NOMO-1 treated with dmso at 0.1 percent for 144 hours (cell line): Measurements from ENCODE around the gene PPP1R18.
"Not testable (repeated sequence)": the region's sequence is repeated elsewhere in the genome, so short reads cannot be mapped to it uniquely, and the experiment has no call there.

Experiments used
- DNase-seq: peaks from one replicate; lab custom pipeline; 2025; ENCODE audit not compliant: unreplicated experiment; lab: John Stamatoyannopoulos, UW

PPP1R18 gene, protein sequence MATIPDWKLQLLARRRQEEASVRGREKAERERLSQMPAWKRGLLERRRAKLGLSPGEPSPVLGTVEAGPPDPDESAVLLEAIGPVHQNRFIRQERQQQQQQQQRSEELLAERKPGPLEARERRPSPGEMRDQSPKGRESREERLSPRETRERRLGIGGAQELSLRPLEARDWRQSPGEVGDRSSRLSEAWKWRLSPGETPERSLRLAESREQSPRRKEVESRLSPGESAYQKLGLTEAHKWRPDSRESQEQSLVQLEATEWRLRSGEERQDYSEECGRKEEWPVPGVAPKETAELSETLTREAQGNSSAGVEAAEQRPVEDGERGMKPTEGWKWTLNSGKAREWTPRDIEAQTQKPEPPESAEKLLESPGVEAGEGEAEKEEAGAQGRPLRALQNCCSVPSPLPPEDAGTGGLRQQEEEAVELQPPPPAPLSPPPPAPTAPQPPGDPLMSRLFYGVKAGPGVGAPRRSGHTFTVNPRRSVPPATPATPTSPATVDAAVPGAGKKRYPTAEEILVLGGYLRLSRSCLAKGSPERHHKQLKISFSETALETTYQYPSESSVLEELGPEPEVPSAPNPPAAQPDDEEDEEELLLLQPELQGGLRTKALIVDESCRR

DNA sequence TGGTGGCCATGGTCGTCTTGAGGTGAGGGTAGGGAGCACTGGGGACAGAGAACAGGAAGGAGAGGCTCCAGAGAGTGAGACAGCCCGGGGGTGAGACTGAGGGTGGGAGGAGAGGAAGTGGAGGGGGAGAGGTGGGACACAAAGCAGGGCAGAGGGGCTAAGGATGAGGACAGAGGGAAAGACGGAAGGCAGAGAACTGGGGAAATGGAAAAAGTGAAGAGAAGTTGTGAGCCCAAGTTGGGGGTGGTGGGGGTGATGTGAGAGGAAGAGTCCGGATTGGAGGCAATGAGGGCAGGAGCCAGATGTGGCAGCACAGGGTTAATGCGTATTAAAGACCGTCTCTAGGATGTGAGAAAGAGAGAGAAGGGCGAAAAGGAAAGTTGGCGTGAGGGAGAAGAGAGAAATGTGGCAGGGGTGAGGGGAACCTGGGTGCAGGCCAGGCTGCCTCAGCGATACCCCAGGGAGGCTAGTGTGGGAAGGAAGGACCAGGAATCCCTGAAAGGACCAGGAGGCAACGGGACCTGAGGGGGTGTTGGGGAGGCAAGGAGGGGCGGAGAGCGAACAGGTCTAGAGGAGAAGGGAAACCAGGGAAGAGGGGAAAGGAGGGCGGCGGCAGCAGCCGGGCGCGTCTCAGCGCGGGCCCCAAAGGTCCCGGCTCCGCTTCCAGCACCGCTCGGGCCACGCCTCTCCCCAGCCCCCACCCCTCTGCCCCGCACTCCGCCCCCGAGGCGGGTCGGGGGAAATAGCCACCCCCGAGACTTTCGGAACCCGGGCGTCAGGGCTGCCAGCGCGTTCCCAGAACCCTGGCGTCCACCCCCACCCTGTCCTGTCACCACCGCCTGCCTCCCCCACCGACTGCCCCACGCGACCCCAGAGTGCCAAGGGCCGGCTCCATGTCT lies at the start of gene PPP1R18:
Gene PPP1R18 (minus strand): TSS at position 637 of the 899 bp plus-strand sequence. CDS start 627 bp downstream, at position 10.
- DNase-seq = peak; percentile 25

DNA sequence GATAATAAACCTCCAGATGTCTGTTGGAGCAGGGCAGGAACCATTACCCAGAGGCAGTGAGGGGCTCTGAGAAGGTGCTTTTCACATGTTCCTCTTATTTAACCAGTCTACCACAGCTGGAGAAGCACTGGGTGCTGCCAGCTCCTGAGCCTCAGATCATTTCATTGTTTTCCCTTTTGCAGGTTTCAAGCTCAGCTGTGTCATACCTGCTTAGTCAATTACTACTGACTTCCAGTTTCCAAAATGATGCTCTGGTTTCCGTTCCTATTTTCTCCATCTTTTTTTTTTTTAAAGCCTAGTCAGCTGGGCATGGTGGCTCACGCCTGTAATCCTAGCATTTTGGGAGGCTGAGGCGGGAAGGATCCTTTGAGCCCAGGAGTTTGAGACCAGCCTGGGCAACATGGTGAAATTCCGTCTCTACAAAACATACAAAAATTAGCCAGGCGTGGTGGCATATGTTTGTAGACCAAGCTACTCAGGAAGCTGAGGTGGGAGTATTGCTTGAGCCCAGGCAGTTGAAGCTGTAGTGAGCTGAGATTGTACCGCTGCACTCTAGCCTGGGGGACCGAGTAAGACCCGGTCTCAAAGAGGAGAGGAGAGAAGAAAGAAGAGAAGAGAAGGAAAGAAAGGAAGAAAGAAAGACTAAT lies 49.3 kb upstream of the PPP1R18 start:
- no peak for DNase-seq

- no peak for DNase-seq
Measured at GRCh38 chr6:30732237-30732943, 45.9 kb upstream of the PPP1R18 start.

- DNase-seq = no peak
Measured at GRCh38 chr6:30730601-30731435, 44.4 kb upstream of the PPP1R18 start.

GRCh38 chr6:30727920-30728553 lies 41.6 kb upstream of the PPP1R18 start:
- DNase-seq = no peak

- DNase-seq = no peak
Measured at GRCh38 chr6:30726506-30727413, 40.3 kb upstream of the PPP1R18 start.

DNA sequence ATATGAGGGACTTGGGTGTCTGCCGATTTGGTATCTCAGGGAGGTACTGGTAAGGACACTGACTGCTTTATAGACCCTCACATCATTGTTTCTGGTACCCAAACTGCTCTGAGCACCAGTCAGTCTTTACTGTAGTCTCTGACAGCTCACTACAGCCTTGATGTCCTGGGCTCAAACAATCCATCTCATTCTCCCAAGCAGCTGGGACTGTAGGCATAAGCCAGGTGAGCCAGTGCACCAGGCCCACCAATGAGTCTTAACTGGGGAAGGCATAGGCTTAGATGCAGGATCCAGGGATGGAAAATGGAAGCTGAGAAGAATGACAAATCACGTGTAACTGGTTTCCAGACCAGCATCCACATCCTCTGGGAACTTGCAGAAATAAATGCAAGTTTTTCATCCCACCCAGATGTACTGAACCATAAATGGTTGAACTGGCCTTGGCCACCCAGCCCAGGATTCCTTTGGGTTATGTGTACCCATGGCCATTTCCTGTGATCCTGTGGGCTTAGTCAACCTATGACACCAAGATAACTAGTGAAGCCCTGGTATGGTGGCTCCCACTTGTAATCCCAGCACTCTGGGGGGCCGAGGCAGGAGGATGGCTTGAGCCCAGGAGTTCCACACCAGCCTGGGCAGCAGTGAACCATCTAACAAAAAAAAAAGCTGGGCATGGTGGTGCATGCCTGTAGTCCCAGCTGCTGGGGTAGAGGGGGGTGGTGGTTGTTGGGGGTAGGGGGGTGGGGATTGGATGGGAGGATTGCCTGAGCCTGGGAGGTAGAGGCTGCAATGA lies 39.5 kb upstream of the PPP1R18 start:
- DNase-seq = no peak

- no peak for DNase-seq
Measured at GRCh38 chr6:30724906-30725667, 38.6 kb upstream of the PPP1R18 start.

GRCh38 chr6:30723843-30724741 lies 37.6 kb upstream of the PPP1R18 start:
- DNase-seq = not testable (repeated sequence)

GRCh38 chr6:30723159-30723842 lies 36.9 kb upstream of the PPP1R18 start:
- not testable (repeated sequence) for DNase-seq

DNA sequence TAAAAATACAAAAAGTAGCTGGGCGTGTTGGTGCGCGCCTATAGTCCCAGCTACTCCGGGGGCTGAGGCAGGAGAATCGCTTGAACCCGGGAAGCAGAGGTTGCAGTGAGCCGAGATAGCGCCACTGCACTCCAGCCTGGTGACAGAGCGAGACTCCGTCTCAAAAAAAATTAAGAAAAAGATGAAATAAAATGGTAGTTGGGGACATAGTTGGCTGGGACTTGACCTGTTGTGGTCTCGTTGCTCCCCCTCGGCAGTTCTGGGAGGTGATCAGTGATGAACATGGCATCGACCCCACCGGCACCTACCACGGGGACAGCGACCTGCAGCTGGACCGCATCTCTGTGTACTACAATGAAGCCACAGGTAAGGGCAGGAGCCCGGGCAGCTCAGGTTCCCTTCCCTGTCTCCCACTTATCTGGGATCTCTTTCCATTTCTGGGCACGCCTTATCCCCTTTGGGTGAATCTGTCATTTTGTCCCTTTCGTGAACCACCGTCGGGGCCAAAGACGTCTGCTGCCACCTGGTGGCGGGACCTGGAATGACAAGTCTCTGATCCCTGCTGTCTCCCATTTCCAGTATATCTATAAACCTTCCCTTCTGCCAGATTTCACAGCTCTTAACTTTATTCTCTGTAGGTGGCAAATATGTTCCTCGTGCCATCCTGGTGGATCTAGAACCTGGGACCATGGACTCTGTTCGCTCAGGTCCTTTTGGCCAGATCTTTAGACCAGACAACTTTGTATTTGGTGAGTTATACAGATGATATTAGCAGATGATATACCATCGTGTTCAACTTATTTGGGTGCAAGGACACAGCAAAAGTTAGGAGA lies 36.1 kb upstream of the PPP1R18 start:
- peak; percentile 60 for DNase-seq

DNA sequence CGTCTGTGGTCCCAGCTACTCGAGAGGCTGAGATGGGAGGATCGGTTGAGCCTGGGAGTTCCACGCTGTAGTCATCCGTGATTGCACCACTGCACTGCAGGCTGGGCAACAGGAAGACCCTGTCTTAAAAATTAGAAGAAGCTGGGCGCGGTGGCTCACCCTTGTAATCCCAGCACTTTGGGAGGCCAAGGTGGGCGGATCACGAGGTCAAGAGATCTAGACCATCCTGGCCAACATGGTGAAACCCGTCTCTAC lies 35.5 kb upstream of the PPP1R18 start:
- DNase-seq = not testable (repeated sequence)

DNA sequence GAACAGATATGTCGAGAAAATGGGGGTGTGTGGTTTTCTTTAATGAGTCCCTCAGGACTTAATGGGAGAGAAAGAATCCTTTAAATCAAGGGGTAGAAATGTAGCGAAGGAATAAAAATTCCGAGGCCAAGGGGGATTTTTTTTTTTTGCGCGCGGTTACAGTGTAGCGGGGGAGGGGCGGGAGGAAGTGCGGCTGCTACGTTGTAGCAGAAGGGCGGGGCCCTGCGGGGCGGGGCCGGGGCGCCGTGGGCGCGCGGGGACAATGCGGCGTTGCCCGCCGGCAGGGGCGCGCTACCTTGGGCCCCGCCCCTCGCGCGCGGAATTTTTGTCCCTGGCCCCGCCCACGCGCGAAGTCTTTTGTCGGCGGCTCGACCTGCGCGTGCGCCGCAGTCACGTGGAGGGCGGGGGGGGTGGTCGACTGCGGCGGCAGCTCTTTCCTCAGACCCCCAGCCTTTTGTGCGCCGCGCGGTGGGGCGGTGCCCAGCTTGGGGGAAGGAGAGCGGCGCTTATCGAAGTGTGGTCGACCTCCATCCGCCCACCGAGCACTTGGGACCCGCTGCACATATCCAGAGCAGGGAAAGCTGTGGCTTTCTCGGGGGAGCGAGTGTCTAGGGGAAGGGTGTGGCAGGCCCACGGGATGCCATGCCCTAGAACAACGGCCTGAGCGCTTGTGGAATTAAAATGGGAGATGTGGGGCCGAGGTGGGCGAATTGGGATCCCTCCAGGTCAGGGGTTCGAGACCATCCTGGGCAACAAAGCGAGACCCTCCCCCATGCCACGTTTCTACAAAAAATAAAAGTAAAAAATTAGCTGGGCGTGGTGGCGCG lies 35.0 kb upstream of the PPP1R18 start:
- peak; percentile 86 for DNase-seq
